ENCODE results near the gene QRICH2. TPM values are rescaled to one million over a fixed set of nuclear protein-coding genes. Genes with fewer than 3 reads are reported as not detected.

Gene QRICH2
- total and polyA plus RNA-seq, 7 donors = 0.69 to 5.0 (median 2.5) TPM

DNA sequence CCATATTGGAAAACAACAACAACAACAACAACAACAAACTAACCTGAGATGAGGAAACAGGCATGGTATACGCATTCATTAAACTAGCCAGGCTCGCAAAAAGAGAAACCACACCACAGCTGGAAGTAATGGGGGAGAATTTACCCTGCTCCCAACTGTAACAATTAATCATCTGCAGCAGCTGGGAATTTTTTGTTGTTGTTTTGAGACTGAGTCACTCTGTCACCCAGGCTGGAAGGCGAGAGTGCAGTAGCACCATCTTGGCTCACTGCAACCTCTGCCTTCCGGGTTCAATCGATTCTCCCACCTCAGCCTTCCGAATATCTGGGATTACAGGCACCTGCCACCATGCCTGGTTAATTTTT lies 29.3 kb upstream of the QRICH2 start:
- no peak for TF ChIP-seq EP300 (IDR thresholded peaks at IDR 0.05)
- TF ChIP-seq POLR2AphosphoS5 (IDR thresholded peaks at IDR 0.05) = no peak
- TF ChIP-seq, protein P1, sequence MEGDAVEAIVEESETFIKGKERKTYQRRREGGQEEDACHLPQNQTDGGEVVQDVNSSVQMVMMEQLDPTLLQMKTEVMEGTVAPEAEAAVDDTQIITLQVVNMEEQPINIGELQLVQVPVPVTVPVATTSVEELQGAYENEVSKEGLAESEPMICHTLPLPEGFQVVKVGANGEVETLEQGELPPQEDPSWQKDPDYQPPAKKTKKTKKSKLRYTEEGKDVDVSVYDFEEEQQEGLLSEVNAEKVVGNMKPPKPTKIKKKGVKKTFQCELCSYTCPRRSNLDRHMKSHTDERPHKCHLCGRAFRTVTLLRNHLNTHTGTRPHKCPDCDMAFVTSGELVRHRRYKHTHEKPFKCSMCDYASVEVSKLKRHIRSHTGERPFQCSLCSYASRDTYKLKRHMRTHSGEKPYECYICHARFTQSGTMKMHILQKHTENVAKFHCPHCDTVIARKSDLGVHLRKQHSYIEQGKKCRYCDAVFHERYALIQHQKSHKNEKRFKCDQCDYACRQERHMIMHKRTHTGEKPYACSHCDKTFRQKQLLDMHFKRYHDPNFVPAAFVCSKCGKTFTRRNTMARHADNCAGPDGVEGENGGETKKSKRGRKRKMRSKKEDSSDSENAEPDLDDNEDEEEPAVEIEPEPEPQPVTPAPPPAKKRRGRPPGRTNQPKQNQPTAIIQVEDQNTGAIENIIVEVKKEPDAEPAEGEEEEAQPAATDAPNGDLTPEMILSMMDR (IDR thresholded peaks at IDR 0.05) = no peak
- no peak for TF ChIP-seq POLR2A (IDR thresholded peaks at IDR 0.05)
- H3K36me3 ChIP-seq = peaks cover 0 to 17% (median 2%) of the 10 kb centered on the region in 4 donors
- 88% methylated on average over 6 of the region's 6 CpGs for WGBS, 2 donors
- peaks cover 0 to 10% (median 3%) of the 10 kb centered on the region in 4 donors for H3K4me1 ChIP-seq
- no peaks in the 10 kb centered on the region for H3K27me3 ChIP-seq
- H3K4me3 ChIP-seq = no peak overlapping the region
- peak; percentile 10 for DNase-seq
- H3K27ac ChIP-seq = no peak overlapping the region
- intact Hi-C loops (cut with DNase I) = no loop called here
- H3K9me3 ChIP-seq = no peaks in the 10 kb centered on the region

DNA sequence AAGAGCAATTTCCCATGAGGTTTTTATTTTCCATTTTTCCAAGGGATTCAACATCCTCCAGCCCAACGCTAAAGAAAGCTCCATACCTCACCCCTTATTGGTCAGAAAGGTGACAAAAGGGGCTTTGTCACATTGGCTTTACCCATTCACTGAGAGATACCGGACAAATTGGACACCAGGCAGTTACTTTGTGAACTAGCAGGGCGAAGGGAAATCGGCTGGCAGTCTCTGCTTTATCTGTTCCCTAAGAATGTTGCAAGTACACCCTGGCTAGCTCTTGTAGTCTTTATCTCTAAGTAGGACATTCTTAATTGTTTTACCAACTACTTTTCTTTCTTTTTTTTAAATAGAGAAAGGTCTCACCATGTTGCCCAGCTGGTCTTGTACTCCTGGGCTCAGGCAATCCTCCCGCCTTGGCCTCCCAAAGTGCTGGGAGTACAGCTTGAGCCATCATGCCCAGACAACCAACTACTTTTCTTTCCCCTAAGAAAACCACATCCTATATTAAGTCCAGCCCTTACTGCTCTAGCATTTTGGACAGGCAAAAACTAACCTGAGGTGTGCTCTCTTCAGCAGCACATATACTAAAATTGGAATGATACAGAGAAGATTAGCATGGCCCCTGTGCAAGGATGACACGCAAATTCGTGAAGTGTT lies 28.8 kb upstream of the QRICH2 start:
- Histone ChIP-seq H3K36me3 (peaks cover 0 to 16% (median 0%) of the 10 kb centered on the region in 4 donors), H3K27ac (no peak overlapping the region), H3K27me3 (no peaks in the 10 kb centered on the region), H3K4me1 (peaks cover 0 to 10% (median 3%) of the 10 kb centered on the region in 4 donors), H3K9me3 (no peaks in the 10 kb centered on the region), H3K4me3 (no peak overlapping the region)
- TF ChIP-seq, protein P1 (IDR thresholded peaks at IDR 0.05) = no peak
- TF ChIP-seq POLR2AphosphoS5 (IDR thresholded peaks at IDR 0.05) (no peak), POLR2A (IDR thresholded peaks at IDR 0.05) (no peak), EP300 (IDR thresholded peaks at IDR 0.05) (no peak)
- intact Hi-C loops (cut with DNase I) = no loop called here
- WGBS, 2 donors = 95 to 97% methylated on average over 7 of the region's 7 CpGs
- peak; percentile 13 for DNase-seq

DNA sequence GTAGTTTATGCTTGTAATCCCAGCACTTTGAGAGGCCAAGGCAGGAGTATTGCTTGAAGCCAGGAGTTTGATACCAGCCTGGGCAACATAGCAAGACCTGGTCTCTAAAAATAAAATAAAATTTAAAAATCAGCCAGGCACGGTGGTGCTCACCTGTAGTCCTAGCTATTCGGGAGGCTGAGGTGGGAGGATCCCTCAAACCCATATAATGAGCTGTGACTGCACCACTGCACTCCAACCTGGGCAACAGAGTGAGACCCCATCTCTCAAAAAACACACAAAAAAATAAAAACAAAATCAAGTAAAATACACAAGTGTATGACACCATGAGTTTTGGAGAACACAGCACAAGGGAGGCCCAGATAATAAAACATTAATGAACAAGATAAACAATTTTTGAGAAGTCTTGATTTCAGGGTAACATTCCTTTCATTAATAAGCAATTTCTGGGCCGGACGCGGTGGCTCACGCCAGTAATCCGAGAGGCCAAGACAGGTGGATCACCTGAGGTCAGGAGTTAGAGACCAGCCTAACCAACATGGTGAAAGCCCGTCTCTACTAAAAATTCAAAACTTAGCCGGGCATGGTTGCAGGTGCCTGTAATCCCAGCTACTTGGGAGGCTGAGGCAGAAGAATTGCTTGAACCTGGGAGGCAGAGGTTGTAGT lies 27.8 kb upstream of the QRICH2 start:
- DNase-seq = peak; percentile 56
- Histone ChIP-seq H3K27me3 (no peaks in the 10 kb centered on the region), H3K4me1 (peaks cover 0 to 10% (median 3%) of the 10 kb centered on the region in 4 donors), H3K27ac (no peak overlapping the region), H3K4me3 (no peak overlapping the region), H3K36me3 (peaks cover 0 to 20% (median 2%) of the 10 kb centered on the region in 4 donors), H3K9me3 (no peaks in the 10 kb centered on the region)
- TF ChIP-seq, protein P1 (IDR thresholded peaks at IDR 0.05) = no peak
- TF ChIP-seq POLR2AphosphoS5 (IDR thresholded peaks at IDR 0.05) (no peak), POLR2A (IDR thresholded peaks at IDR 0.05) (no peak), EP300 (IDR thresholded peaks at IDR 0.05) (no peak)
- intact Hi-C loops (cut with DNase I) = no loop called here
- WGBS, 2 donors = 97% methylated on average over 9 of the region's 9 CpGs

DNA sequence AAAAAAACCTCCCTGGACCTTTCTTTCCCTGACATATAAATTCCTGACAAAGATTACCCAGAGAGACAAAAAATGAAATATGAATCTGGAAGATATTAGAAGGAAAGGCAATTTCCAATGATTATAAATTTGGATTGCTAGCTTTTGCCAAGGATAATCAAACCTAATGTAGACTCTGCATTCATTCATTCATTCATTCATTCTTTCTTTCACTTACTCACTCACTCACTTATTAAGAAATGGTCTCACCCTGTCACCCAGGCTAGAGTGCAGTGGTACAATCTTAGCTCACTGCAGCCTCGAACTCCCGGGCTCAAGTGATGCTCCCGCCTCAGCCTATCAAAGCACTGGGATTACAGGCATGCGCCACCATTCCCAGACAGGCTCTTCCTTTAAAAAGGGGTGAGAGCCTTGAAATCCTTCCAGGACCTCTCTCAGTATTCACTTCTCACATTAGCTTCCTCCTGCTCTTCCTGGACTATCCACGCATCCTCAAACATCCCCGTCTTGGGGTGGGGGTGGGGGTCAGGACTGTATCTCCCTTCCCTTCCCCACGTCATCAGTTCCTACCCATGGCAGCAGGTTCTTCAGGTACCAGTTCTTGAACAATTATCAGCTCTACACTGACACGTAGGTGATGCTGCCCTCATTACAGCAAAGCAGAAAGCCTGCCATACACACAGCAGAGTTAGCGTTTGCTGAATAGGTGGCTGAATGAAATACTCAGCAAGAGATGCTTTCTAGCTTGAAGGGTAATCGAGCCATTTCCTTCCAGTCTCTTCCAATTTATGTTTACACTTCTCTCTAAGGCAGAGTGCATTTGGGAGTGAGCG lies 25.8 kb upstream of the QRICH2 start:
- Histone ChIP-seq H3K9me3 (no peaks in the 10 kb centered on the region), H3K4me3 (no peak overlapping the region), H3K27me3 (no peaks in the 10 kb centered on the region), H3K4me1 (peaks cover 0 to 10% (median 3%) of the 10 kb centered on the region in 4 donors), H3K36me3 (peaks cover 0 to 34% (median 7%) of the 10 kb centered on the region in 4 donors), H3K27ac (no peak overlapping the region)
- 90 to 93% methylated on average over 11 of the region's 11 CpGs for WGBS, 2 donors
- DNase-seq = peak; percentile 18
- intact Hi-C loops (cut with DNase I) = no loop called here
- TF ChIP-seq POLR2AphosphoS5 (IDR thresholded peaks at IDR 0.05) (no peak), EP300 (IDR thresholded peaks at IDR 0.05) (no peak), POLR2A (IDR thresholded peaks at IDR 0.05) (no peak)
- TF ChIP-seq, protein P1 (IDR thresholded peaks at IDR 0.05) = no peak
